LNCaP clone FGC (cell line): ENCODE data around the gene SCN4B.

Experiments used
- DNase-seq: peaks from one replicate; pipeline ENCODE4 v3.0.0-alpha.2; 2011; ENCODE audit warnings: low read depth
- H3K4me3 ChIP-seq: 2 replicates; pipeline ENCODE4 v1.5.1; 2011; ENCODE audit warnings: mild to moderate bottlenecking, low read depth, low read length, control low read depth
- TF ChIP-seq, protein P1 (sequence below): IDR thresholded peaks from 2 replicates; pipeline ENCODE4 v1.5.1; 2012; ENCODE audit warnings: mild to moderate bottlenecking; ENCODE audit not compliant: control insufficient read depth, insufficient read depth; ENCODE audit errors: extremely low read depth

Gene SCN4B

DNA sequence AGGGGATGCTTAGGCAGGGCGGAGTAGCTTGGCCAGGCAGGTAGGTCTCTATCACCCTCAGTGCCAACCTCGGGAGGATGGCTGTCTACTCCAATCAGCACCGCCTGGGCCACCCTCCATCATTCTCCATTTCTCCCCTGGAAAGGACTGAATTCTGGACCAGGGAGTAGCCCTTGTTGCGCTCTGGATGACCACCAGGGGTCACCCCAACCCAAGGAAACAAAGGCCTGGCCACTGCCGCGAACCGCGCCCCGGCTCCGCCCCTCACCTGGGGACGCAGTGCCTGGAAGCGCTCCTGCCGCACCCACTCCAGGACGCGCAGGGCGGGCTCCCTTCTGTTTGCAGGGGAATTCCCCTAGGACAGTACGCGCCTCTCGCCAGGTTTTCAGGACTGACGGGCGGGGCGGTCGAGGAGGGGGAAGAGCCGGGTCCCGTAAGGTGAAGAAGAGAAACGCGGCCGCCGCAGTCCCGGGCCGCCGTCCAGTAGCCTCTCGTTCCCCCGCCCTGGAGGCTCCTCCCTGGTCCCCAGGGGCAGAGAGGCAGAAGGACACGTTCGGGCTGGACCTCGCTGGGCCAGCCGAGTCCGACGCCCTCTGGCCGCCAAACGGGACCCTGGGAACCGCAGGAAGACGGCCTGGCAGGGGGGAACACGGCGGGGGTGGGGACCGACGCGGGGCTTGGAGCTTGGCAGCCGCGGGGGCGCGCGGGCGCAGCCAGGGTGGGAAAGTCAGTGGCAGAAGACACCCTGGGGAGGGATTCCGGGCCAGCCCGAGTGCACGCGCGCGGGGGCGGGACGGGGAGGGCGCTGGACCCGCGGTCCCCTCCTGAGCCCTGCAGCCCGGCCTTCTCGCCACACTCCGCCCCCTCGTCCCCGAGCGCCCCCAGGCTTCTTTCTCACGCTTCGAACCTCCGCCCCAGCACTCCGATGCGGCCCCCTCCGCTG is 7.1 kb downstream of the SCN4B start:
- peak; percentile 77 for DNase-seq
- peak overlapping the region; percentile 50 for H3K4me3 ChIP-seq
- TF ChIP-seq, protein P1, sequence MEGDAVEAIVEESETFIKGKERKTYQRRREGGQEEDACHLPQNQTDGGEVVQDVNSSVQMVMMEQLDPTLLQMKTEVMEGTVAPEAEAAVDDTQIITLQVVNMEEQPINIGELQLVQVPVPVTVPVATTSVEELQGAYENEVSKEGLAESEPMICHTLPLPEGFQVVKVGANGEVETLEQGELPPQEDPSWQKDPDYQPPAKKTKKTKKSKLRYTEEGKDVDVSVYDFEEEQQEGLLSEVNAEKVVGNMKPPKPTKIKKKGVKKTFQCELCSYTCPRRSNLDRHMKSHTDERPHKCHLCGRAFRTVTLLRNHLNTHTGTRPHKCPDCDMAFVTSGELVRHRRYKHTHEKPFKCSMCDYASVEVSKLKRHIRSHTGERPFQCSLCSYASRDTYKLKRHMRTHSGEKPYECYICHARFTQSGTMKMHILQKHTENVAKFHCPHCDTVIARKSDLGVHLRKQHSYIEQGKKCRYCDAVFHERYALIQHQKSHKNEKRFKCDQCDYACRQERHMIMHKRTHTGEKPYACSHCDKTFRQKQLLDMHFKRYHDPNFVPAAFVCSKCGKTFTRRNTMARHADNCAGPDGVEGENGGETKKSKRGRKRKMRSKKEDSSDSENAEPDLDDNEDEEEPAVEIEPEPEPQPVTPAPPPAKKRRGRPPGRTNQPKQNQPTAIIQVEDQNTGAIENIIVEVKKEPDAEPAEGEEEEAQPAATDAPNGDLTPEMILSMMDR: peak; percentile 82

DNA sequence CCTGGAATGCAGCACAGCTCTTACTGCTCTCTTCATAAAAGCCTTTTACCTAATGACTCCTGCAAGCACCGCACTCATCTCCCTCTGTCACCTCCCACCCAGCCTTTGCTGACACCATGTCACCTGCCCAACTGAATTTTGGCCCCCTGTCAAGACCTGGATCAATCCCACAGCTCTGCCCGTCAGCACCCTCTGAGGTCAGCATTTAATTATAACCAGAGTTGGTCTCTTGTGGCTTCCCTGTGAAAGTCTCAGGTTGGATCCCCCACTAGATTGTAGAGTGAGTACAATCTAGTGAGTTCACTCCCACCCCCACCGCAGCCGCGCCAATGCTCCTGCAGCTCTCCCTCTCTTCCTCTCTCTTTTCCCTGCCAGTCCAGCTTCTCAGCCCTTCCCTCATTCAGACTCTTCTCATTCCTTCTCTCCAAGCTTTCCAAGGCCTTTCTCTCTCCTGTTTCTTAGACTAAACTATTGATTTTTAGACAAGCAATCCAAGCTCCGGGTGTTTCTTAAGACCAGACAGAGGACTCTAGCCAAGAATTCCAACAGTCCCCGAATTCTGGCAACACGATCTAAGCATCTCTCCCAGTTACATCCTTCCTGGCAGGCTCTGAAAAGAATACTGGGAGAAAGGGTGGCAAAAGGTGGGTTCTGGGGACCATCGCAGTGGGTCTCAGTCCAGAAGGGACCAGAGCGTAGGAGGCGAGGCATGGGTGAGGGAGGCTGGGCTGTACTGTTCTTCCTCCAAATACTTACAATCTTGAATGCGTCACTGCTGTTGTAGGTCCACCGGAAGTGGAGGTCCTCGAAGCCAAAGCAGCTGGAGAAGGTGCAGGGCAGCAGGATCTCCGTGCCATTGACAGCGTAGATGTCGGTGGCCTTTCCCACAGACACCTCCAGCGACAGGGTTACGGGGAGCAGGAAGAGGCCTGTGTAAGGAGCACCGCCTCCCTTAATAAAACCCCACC is 8.0 kb downstream of the SCN4B start:
- H3K4me3 ChIP-seq: no peak overlapping the region
- DNase-seq: no peak
- TF ChIP-seq, protein P1: no peak

DNA sequence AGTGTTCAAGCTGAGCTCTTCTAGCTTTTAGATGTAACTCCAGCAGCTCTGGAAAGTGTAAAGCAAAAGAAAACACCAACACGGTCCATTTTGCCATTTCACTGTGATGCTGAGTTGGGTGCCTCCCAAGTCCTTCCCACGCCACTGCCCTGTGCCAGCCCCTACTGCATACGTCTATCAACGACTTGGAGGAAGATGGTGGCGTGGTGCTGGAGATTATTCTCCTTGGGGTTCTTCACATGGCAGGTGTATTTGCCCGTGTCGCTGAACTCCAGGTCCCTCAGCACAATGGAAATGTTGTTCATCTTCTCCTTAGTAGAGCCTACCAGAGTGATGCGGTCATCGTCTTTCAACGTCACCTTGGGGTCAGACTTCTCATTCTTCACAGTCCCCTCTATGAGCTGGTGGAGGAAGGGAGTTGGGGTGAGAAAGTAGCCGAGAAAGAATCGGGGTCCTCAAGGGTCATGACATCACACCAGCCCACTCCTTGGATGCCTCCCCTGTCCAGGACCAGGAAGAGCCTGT is 8.9 kb downstream of the SCN4B start:
- H3K4me3 ChIP-seq: no peak overlapping the region
- no peak for DNase-seq
- TF ChIP-seq, protein P1: no peak

DNA sequence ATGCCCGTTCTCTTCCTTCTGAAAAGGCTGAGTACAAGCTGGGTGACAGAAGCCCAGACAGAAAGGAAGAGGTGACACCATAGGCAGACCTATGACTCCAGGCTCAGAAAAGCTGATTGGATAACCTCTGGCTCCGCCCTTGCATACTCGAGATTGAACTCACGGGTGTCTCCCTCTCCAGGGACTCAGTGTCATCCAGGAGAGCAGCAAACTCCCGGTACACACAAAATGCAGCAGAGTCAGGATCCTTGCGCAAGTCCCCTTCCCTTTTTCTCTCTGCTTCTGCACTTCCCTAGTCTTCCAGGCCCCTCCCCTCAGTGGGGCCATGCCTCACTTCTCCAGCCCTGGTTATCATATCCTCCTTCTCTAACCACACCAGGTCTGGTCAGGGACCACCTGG is 9.8 kb downstream of the SCN4B start:
- H3K4me3 ChIP-seq: no peak overlapping the region
- TF ChIP-seq, protein P1: no peak

DNA sequence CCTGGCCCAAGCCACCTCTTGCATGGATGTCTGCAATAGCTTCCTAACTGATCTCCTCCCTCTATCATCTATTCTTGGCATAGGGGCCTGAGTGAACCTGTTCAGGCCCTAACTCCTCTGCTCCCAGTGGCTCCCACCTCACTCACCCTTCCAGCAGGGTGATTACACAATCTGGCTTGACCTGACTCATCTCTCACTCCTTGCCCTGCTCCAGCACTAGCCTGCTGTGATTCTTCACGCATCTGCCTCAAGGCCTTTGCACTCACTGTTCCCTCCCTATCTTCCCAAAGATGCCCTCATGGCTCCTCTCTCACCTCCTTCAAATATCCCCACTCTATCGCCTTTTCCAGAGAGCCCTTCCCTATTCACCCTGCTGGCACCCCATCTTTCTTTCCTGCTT is 10.5 kb downstream of the SCN4B start:
- DNase-seq: no peak
- TF ChIP-seq, protein P1: no peak
- no peak overlapping the region for H3K4me3 ChIP-seq

More for the DNA sequence above, 9.8 kb downstream of the SCN4B start:
- no peak for DNase-seq

DNA sequence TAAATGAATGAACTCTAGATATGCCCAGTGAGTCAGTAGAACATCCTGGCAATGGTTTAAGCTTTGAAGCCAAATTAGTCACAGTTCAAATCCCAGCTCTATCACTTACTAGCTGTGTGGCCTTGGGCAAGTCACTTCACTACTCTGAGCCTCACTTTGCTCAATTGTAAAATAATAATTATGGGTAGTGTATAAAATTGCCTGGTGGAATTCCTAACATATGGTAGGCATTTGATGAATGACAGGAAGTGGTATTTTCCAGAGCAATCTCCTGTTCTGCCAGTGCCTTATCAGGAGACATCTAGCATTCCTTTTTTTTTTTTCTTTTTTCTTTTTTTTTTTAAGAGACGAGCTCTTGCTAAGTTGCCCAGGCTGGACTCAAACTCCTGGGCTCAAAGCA is 13.0 kb downstream of the SCN4B start:
- H3K4me3 ChIP-seq: no peak overlapping the region
- no peak for DNase-seq
- TF ChIP-seq, protein P1: no peak
